Liver (tissue), 3 donors: ENCODE results near the gene CARD11.

Experiments used
- EGR1 ChIP-seq, 2 donors: IDR thresholded peaks; 2 replicates each; pipeline ENCODE4 v1.6.1; 2016 to 2018; ENCODE audit warnings: antibody characterized with exemption in 2 of 2, low read depth in 2 of 2
- FOXA1 ChIP-seq: IDR thresholded peaks from 2 replicates; pipeline ENCODE4 v1.6.1; 2016; ENCODE audit warnings: antibody characterized with exemption
- HNF4A ChIP-seq, 2 donors: conservative IDR thresholded peaks; 2 replicates each; pipeline ENCODE4 v1.6.1; 2016; ENCODE audit warnings: antibody characterized with exemption in 2 of 2, mild to moderate bottlenecking in 2 of 2
- HNF4G ChIP-seq: IDR thresholded peaks from 2 replicates; pipeline ENCODE4 v1.6.1; 2016; ENCODE audit warnings: antibody characterized with exemption
- JUND ChIP-seq, 2 donors: IDR thresholded peaks; 2 replicates each; pipeline ENCODE4 v1.6.1; 2016; ENCODE audit warnings: antibody characterized with exemption in 2 of 2
- MAX ChIP-seq: IDR thresholded peaks from 2 replicates; pipeline ENCODE4 v1.6.1; 2016; ENCODE audit warnings: antibody characterized with exemption
- NR2F2 ChIP-seq: IDR thresholded peaks from 2 replicates; pipeline ENCODE4 v1.6.1; 2016; ENCODE audit warnings: antibody characterized with exemption
- RAD21 ChIP-seq, 2 donors: IDR thresholded peaks; 2 replicates each; pipeline ENCODE4 v1.6.1; 2016; ENCODE audit warnings: antibody characterized with exemption in 2 of 2, mild to moderate bottlenecking in 2 of 2
- TAF1 ChIP-seq: conservative IDR thresholded peaks from 2 replicates; pipeline ENCODE4 v1.6.1; 2016; ENCODE audit warnings: antibody characterized with exemption, mild to moderate bottlenecking
- YY1 ChIP-seq: IDR thresholded peaks from 2 replicates; pipeline ENCODE4 v1.6.1; 2016; ENCODE audit warnings: antibody characterized with exemption, mild to moderate bottlenecking
- TF ChIP-seq, protein P1 (sequence below): fragments of 150-350 bp; IDR thresholded peaks from 2 replicates; pipeline ENCODE4 v1.5.1; 2017; ENCODE audit warnings: improper control_type of control experiment, low read depth, low read length; ENCODE audit not compliant: missing input control
- TF ChIP-seq, protein P2 (sequence below): IDR thresholded peaks from 2 replicates; pipeline ENCODE4 v1.6.1; 2016; ENCODE audit warnings: antibody characterized with exemption, mild to moderate bottlenecking
- TF ChIP-seq, protein P3 (sequence below): IDR thresholded peaks from 2 replicates; pipeline ENCODE4 v1.6.1; 2016; ENCODE audit warnings: antibody characterized with exemption
- TF ChIP-seq, protein P4 (sequence below): IDR thresholded peaks from 2 replicates; pipeline ENCODE4 v1.6.1; 2016; ENCODE audit warnings: antibody characterized with exemption
- donor health status: healthy.
- donor health status: healthy.

- TF ChIP-seq, protein P1, sequence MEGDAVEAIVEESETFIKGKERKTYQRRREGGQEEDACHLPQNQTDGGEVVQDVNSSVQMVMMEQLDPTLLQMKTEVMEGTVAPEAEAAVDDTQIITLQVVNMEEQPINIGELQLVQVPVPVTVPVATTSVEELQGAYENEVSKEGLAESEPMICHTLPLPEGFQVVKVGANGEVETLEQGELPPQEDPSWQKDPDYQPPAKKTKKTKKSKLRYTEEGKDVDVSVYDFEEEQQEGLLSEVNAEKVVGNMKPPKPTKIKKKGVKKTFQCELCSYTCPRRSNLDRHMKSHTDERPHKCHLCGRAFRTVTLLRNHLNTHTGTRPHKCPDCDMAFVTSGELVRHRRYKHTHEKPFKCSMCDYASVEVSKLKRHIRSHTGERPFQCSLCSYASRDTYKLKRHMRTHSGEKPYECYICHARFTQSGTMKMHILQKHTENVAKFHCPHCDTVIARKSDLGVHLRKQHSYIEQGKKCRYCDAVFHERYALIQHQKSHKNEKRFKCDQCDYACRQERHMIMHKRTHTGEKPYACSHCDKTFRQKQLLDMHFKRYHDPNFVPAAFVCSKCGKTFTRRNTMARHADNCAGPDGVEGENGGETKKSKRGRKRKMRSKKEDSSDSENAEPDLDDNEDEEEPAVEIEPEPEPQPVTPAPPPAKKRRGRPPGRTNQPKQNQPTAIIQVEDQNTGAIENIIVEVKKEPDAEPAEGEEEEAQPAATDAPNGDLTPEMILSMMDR, result no peak
- TF ChIP-seq MAX, result no peak
- TF ChIP-seq, protein P2, sequence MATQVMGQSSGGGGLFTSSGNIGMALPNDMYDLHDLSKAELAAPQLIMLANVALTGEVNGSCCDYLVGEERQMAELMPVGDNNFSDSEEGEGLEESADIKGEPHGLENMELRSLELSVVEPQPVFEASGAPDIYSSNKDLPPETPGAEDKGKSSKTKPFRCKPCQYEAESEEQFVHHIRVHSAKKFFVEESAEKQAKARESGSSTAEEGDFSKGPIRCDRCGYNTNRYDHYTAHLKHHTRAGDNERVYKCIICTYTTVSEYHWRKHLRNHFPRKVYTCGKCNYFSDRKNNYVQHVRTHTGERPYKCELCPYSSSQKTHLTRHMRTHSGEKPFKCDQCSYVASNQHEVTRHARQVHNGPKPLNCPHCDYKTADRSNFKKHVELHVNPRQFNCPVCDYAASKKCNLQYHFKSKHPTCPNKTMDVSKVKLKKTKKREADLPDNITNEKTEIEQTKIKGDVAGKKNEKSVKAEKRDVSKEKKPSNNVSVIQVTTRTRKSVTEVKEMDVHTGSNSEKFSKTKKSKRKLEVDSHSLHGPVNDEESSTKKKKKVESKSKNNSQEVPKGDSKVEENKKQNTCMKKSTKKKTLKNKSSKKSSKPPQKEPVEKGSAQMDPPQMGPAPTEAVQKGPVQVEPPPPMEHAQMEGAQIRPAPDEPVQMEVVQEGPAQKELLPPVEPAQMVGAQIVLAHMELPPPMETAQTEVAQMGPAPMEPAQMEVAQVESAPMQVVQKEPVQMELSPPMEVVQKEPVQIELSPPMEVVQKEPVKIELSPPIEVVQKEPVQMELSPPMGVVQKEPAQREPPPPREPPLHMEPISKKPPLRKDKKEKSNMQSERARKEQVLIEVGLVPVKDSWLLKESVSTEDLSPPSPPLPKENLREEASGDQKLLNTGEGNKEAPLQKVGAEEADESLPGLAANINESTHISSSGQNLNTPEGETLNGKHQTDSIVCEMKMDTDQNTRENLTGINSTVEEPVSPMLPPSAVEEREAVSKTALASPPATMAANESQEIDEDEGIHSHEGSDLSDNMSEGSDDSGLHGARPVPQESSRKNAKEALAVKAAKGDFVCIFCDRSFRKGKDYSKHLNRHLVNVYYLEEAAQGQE, result no peak
- no peak for TF ChIP-seq YY1
- TF ChIP-seq JUND (IDR thresholded peaks at IDR 0.05), result no peak
- TF ChIP-seq TAF1, result no peak
- TF ChIP-seq NR2F2, result no peak
- no peak for TF ChIP-seq HNF4G
- TF ChIP-seq RAD21 (IDR thresholded peaks at IDR 0.05), result no peak
- TF ChIP-seq, protein P3, sequence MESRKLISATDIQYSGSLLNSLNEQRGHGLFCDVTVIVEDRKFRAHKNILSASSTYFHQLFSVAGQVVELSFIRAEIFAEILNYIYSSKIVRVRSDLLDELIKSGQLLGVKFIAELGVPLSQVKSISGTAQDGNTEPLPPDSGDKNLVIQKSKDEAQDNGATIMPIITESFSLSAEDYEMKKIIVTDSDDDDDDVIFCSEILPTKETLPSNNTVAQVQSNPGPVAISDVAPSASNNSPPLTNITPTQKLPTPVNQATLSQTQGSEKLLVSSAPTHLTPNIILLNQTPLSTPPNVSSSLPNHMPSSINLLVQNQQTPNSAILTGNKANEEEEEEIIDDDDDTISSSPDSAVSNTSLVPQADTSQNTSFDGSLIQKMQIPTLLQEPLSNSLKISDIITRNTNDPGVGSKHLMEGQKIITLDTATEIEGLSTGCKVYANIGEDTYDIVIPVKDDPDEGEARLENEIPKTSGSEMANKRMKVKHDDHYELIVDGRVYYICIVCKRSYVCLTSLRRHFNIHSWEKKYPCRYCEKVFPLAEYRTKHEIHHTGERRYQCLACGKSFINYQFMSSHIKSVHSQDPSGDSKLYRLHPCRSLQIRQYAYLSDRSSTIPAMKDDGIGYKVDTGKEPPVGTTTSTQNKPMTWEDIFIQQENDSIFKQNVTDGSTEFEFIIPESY, result no peak
- no peak for TF ChIP-seq EGR1 (IDR thresholded peaks at IDR 0.05; ENCODE audit: low read depth in 2 of 2)
- TF ChIP-seq HNF4A (conservative IDR thresholded peaks at IDR 0.05), result no peak
- TF ChIP-seq, protein P4, sequence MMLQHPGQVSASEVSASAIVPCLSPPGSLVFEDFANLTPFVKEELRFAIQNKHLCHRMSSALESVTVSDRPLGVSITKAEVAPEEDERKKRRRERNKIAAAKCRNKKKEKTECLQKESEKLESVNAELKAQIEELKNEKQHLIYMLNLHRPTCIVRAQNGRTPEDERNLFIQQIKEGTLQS, result no peak
- TF ChIP-seq FOXA1, result no peak
Measured at GRCh38 chr7:3028758-3029093, 14.9 kb downstream of the CARD11 start.
